Right lobe of liver (tissue), 4 donors: ENCODE results near the gene SMOC1.

Experiments
- CTCF ChIP-seq, 4 donors: fragments of 200-600 bp in 3 of 4; fragments of 450-650 bp in 1 of 4; IDR thresholded peaks; one replicate each; pipeline versions ENCODE4 v1.5.1 to v1.8.0; 2016 to 2022; ENCODE audit warnings: antibody characterized with exemption in 4 of 4, mild to moderate bottlenecking in 2 of 4
- POLR2A ChIP-seq: fragments of 450-650 bp; IDR thresholded peaks from one replicate; pipeline ENCODE4 v1.6.1; 2017; ENCODE audit warnings: antibody characterized with exemption, mild to moderate bottlenecking
- donor health status: DM: no; HTN: no; CAD: no.
- donor health status: DM: no; HTN: no; CAD: no.
- donor health status: DM: no; HTN: yes; CAD: no.

GRCh38 chr14:69997849-69998248, 118.6 kb downstream of the SMOC1 start:
- no peak for TF ChIP-seq CTCF (IDR thresholded peaks at IDR 0.05)
- TF ChIP-seq POLR2A = no peak
